GM23248 (cell line): ENCODE measurements around the gene TENM4.

Experiments
- EZH2 ChIP-seq: fragments of 200-600 bp; sonication (generic); IDR thresholded peaks from 2 replicates; pipeline ENCODE4 v1.6.1; 2018; ENCODE audit warnings: antibody characterized with exemption, mild to moderate bottlenecking; ENCODE audit not compliant: insufficient read depth, poor library complexity, severe bottlenecking
- EZH2phosphoT487 ChIP-seq: fragments of 200-600 bp; sonication (generic); IDR thresholded peaks from 2 replicates; pipeline ENCODE4 v1.6.1; 2018; ENCODE audit warnings: antibody characterized with exemption, moderate library complexity, mild to moderate bottlenecking, low read depth; ENCODE audit not compliant: insufficient read depth

DNA sequence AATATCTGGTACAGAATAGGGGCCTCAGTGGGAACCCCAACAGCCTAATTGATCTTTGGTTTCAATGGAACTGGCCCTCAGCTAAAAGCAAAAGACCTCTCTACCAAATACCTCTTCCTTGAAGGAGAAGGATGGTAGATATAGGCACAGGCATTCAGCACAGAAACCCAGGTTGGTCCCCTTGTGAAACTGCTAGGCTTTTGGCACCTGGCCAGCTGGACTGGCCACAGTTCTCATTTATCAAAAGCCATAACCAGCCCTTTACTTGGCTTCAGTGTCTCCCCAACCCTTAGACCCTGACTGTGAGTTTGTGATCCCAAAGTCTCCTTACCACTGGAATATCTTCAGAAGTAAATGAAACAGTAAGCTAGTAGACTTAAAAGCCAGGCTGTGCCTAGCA lies 152.9 kb downstream of the TENM4 start:
- TF ChIP-seq EZH2 (no peak), EZH2phosphoT487 (no peak)
